Transverse colon (tissue), 4 donors: ENCODE results near the gene ZNF181.

Experiments
- EP300 ChIP-seq: sonication (generic); formaldehyde crosslinking; IDR thresholded peaks from one replicate; pipeline ENCODE4 v1.6.1; 2017; ENCODE audit warnings: antibody characterized with exemption, low read depth
- POLR2A ChIP-seq: fragments of 450-650 bp; IDR thresholded peaks from one replicate; pipeline ENCODE4 v1.6.1; 2016; ENCODE audit warnings: antibody characterized with exemption, mild to moderate bottlenecking, moderate library complexity
- POLR2AphosphoS5 ChIP-seq, 3 donors: sonication (generic); formaldehyde crosslinking; IDR thresholded peaks; one replicate each; pipeline ENCODE4 v1.6.1; 2016; ENCODE audit warnings: antibody characterized with exemption in 3 of 3
- TF ChIP-seq, protein P1 (sequence below), 5 experiments: fragments of 200-600 bp in 3 of 5; fragments of 450-650 bp in 2 of 5; sonication (generic) in 3 of 5; IDR thresholded peaks; 1 replicate in 2 of 5; 2 replicates in 3 of 5; pipeline ENCODE4 v1.5.1; 2016 to 2017; ENCODE audit warnings: antibody characterized with exemption in 5 of 5, inconsistent platforms in 3 of 5, mild to moderate bottlenecking in 2 of 5, moderate library complexity in 1 of 5

DNA sequence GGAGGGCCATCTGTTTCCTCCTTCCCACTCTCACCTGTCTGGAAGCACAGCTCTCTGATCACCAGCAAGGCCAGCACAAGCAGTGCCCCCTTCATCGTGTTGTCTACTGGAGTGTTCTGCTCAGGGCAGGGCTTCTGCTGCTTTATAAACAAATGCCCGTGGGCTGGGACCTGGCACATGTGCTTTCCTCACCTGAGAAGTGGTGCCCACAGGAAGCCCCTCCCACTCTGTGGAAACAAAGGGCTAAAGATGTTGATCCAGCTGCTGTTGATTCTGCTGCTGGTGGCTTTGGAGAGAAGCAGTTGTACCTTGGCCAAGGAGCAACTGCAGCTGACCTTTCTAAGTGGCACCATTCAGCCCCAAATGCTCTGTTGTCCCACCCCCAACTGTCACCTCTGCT is 26.4 kb upstream of the ZNF181 start:
- TF ChIP-seq, protein P1, sequence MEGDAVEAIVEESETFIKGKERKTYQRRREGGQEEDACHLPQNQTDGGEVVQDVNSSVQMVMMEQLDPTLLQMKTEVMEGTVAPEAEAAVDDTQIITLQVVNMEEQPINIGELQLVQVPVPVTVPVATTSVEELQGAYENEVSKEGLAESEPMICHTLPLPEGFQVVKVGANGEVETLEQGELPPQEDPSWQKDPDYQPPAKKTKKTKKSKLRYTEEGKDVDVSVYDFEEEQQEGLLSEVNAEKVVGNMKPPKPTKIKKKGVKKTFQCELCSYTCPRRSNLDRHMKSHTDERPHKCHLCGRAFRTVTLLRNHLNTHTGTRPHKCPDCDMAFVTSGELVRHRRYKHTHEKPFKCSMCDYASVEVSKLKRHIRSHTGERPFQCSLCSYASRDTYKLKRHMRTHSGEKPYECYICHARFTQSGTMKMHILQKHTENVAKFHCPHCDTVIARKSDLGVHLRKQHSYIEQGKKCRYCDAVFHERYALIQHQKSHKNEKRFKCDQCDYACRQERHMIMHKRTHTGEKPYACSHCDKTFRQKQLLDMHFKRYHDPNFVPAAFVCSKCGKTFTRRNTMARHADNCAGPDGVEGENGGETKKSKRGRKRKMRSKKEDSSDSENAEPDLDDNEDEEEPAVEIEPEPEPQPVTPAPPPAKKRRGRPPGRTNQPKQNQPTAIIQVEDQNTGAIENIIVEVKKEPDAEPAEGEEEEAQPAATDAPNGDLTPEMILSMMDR (IDR thresholded peaks at IDR 0.05), result no peak
- no peak for TF ChIP-seq EP300
- TF ChIP-seq POLR2A, result no peak
- no peak for TF ChIP-seq POLR2AphosphoS5 (IDR thresholded peaks at IDR 0.05)
